HepG2 (cell line): ENCODE data around the gene NUDT8. TPM values are rescaled to one million over a fixed set of nuclear protein-coding genes. Genes with fewer than 3 reads are reported as not detected.

Source experiments
- CBX5 ChIP-seq: sonication (generic); formaldehyde crosslinking; IDR thresholded peaks from 2 replicates; pipeline ENCODE4 v1.4.0; 2020; ENCODE audit warnings: missing genetic modification reagents, borderline replicate concordance
- CEBPB ChIP-seq: IDR thresholded peaks from 2 replicates; pipeline ENCODE4 v1.6.1; 2011; ENCODE audit warnings: low read depth, low read length, improper control_type of control experiment, borderline replicate concordance
- EEA1 ChIP-seq: sonication (generic); formaldehyde crosslinking; IDR thresholded peaks from 2 replicates; pipeline ENCODE4 v1.5.1; 2020; ENCODE audit warnings: mild to moderate bottlenecking, missing genetic modification reagents, borderline replicate concordance
- ETV5 ChIP-seq: IDR thresholded peaks from 2 replicates; pipeline ENCODE4 v1.6.1; 2018; ENCODE audit warnings: missing biosample characterization, missing genetic modification reagents, inconsistent platforms, borderline replicate concordance
- FOXO4 ChIP-seq: sonication (generic); formaldehyde crosslinking; conservative IDR thresholded peaks from 2 replicates; pipeline ENCODE4 v1.8.1; 2023; ENCODE audit warnings: missing genetic modification reagents
- HNF4A ChIP-seq: sonication (generic); formaldehyde crosslinking; IDR thresholded peaks from 2 replicates; pipeline ENCODE4 v1.4.0; 2020; ENCODE audit warnings: missing genetic modification reagents
- HOXD1 ChIP-seq: sonication (generic); formaldehyde crosslinking; IDR thresholded peaks from 2 replicates; pipeline ENCODE4 v1.5.0; 2020; ENCODE audit warnings: missing genetic modification reagents
- MTERF4 ChIP-seq: sonication (generic); formaldehyde crosslinking; IDR thresholded peaks from 2 replicates; pipeline ENCODE4 v1.8.0; 2023; ENCODE audit warnings: mild to moderate bottlenecking, missing genetic modification reagents
- NFIC ChIP-seq: IDR thresholded peaks from 2 replicates; pipeline ENCODE4 v1.6.1; 2012; ENCODE audit warnings: mild to moderate bottlenecking, low read length, inconsistent platforms
- PHF21A ChIP-seq: sonication (generic); formaldehyde crosslinking; IDR thresholded peaks from 2 replicates; pipeline ENCODE4 v1.5.0; 2020; ENCODE audit warnings: mild to moderate bottlenecking, missing genetic modification reagents
- RAD21 ChIP-seq: fragments of 450-650 bp; formaldehyde crosslinking; IDR thresholded peaks from 2 replicates; pipeline ENCODE4 v1.5.0; 2020; ENCODE audit warnings: mild to moderate bottlenecking
- SMC3 ChIP-seq: IDR thresholded peaks from 2 replicates; pipeline ENCODE4 v1.6.1; 2011; ENCODE audit warnings: low read length, improper control_type of control experiment
- TCF7 ChIP-seq: sonication (generic); IDR thresholded peaks from 2 replicates; pipeline ENCODE4 v1.6.1; 2016; ENCODE audit warnings: antibody characterized with exemption, low read depth
- ZBTB46 ChIP-seq: sonication (generic); formaldehyde crosslinking; IDR thresholded peaks from 2 replicates; pipeline ENCODE4 v1.4.0; 2020; ENCODE audit warnings: mild to moderate bottlenecking, missing genetic modification reagents, borderline replicate concordance
- ZNF18 ChIP-seq: sonication (generic); formaldehyde crosslinking; IDR thresholded peaks from 2 replicates; pipeline ENCODE4 v1.8.0; 2022; ENCODE audit warnings: mild to moderate bottlenecking, missing genetic modification reagents; ENCODE audit not compliant: insufficient replicate concordance
- ZNF333 ChIP-seq: sonication (generic); formaldehyde crosslinking; IDR thresholded peaks from 2 replicates; pipeline ENCODE4 v1.4.0; 2020; ENCODE audit warnings: mild to moderate bottlenecking, missing genetic modification reagents, borderline replicate concordance
- ZNF382 ChIP-seq: sonication (generic); formaldehyde crosslinking; IDR thresholded peaks from 2 replicates; pipeline ENCODE4 v1.5.0; 2020; ENCODE audit warnings: missing genetic modification reagents, mild to moderate bottlenecking, borderline replicate concordance
- ZNF558 ChIP-seq: sonication (generic); formaldehyde crosslinking; IDR thresholded peaks from 2 replicates; pipeline ENCODE4 v1.9.0; 2022; ENCODE audit warnings: mild to moderate bottlenecking, missing genetic modification reagents, borderline replicate concordance
- ZNF768 ChIP-seq: sonication (generic); formaldehyde crosslinking; IDR thresholded peaks from 2 replicates; pipeline ENCODE4 v1.4.0; 2020; ENCODE audit warnings: missing genetic modification reagents
- polyA plus RNA-seq, 8 experiments: library from polyadenylated mRNA; depleted of rRNA in 3 of 8; stranded (reverse) in 7 of 8; unstranded in 1 of 8; fragments of >200 nt; fragmentation: Illumina TruSeq in 4 of 8; extraction: Trizol in 4 of 8; gene quantifications; 2 replicates each; pipeline versions ENCODE4 v1.2.1 to v1.2.3, GENCODE V29; 2011 to 2016; ENCODE audit warnings: low read depth in 4 of 8, missing spikeins in 1 of 8, mixed read lengths in 1 of 8; ENCODE audit not compliant: insufficient read depth in 1 of 8
- total RNA-seq, 5 experiments: library from RNA; depleted of rRNA; stranded (reverse); fragments of >200 nt; fragmentation: Illumina TruSeq; extraction: Trizol; gene quantifications; 2 replicates each; pipeline ENCODE4 v1.2.3, GENCODE V29; 2016; ENCODE audit warnings: low read depth in 1 of 5
- TF ChIP-seq, protein P1 (sequence below): sonication (generic); formaldehyde crosslinking; IDR thresholded peaks from 2 replicates; pipeline ENCODE4 v1.8.1; 2023; ENCODE audit warnings: missing genetic modification reagents, mild to moderate bottlenecking, borderline replicate concordance
- TF ChIP-seq, protein P2 (sequence below): sonication (generic); formaldehyde crosslinking; IDR thresholded peaks from 2 replicates; pipeline ENCODE4 v1.8.1; 2023; ENCODE audit warnings: mild to moderate bottlenecking, missing genetic modification reagents, borderline replicate concordance
- TF ChIP-seq, protein P3 (sequence below): sonication (generic); formaldehyde crosslinking; IDR thresholded peaks from 2 replicates; pipeline ENCODE4 v1.4.0; 2020; ENCODE audit warnings: missing genetic modification reagents, borderline replicate concordance

NUDT8 gene
- total and polyA plus RNA-seq, 2 of the 13 experiments (the other 11 are each of a cell fraction or from before 2014, with no cell fraction given) = 6.7 to 25.8 TPM

DNA sequence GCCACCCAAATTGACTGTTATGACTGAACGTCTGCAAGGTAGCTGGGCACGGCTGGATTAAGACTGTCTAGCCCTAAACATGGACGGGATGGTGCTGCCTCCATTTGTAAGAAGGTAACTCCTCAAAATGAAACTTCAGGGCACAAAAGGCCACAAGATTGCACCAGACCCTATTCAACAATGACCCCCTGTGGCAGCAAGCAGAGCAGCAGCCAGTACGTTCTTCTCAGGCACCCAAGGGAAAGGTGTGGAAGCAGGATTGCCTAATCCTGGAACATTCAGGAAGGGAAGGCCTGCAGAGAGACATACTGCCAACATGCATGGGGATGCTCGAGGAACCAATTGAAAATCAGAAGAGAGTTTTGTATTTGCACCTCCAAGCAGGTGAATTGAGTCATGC, 14.3 kb upstream of the NUDT8 start (continued):
- TF ChIP-seq ZBTB46 (CRISPR knock-in tag) (no peak), CEBPB (peak; percentile 76; the same call in 1 of the 2 replicates), ETV5 (CRISPR knock-in tag) (no peak), FOXO4 (CRISPR knock-in tag) (no peak), EEA1 (CRISPR knock-in tag) (no peak), HNF4A (CRISPR knock-in tag) (no peak; the same call in 1 of the 2 replicates), HOXD1 (CRISPR knock-in tag) (no peak), ZNF382 (no peak), ZNF558 (CRISPR knock-in tag) (no peak), PHF21A (CRISPR knock-in tag) (no peak), NFIC (no peak), MTERF4 (CRISPR knock-in tag) (no peak), ZNF18 (CRISPR knock-in tag) (no peak), ZNF768 (CRISPR knock-in tag) (no peak), RAD21 (CRISPR knock-in tag) (peak; percentile 67), ZNF333 (CRISPR knock-in tag) (no peak), TCF7 (no peak), CBX5 (CRISPR knock-in tag) (peak; percentile 49; the same call in 1 of the 2 replicates), SMC3 (peak; percentile 66)
- TF ChIP-seq, protein P1, sequence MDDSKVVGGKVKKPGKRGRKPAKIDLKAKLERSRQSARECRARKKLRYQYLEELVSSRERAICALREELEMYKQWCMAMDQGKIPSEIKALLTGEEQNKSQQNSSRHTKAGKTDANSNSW (CRISPR knock-in tag) = no peak
- TF ChIP-seq, protein P2, sequence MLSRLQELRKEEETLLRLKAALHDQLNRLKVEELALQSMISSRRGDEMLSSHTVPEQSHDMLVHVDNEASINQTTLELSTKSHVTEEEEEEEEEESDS (CRISPR knock-in tag) = no peak
- TF ChIP-seq, protein P3, sequence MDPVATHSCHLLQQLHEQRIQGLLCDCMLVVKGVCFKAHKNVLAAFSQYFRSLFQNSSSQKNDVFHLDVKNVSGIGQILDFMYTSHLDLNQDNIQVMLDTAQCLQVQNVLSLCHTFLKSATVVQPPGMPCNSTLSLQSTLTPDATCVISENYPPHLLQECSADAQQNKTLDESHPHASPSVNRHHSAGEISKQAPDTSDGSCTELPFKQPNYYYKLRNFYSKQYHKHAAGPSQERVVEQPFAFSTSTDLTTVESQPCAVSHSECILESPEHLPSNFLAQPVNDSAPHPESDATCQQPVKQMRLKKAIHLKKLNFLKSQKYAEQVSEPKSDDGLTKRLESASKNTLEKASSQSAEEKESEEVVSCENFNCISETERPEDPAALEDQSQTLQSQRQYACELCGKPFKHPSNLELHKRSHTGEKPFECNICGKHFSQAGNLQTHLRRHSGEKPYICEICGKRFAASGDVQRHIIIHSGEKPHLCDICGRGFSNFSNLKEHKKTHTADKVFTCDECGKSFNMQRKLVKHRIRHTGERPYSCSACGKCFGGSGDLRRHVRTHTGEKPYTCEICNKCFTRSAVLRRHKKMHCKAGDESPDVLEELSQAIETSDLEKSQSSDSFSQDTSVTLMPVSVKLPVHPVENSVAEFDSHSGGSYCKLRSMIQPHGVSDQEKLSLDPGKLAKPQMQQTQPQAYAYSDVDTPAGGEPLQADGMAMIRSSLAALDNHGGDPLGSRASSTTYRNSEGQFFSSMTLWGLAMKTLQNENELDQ (CRISPR knock-in tag) = no peak
